HG03025 (cell line): ENCODE measurements around the gene HIGD1B.

ENCODE experiments used
- ATAC-seq: cut with Tn5 transposase; IDR thresholded peaks from one replicate; pipeline ENCODE4 v1.9.1; 2021; ENCODE audit warnings: mild to moderate bottlenecking, moderate library complexity; ENCODE audit not compliant: unreplicated experiment, low FRiP score

Gene HIGD1B

GRCh38 chr17:44832805-44833204 lies 14.9 kb upstream of the HIGD1B start:
- ATAC-seq = no peak

- no peak for ATAC-seq
Observed at GRCh38 chr17:44837196-44837595, 10.5 kb upstream of the HIGD1B start.

GRCh38 chr17:44840274-44840673 lies 7.4 kb upstream of the HIGD1B start:
- no peak for ATAC-seq

- ATAC-seq = no peak
Observed at GRCh38 chr17:44840936-44841335, 6.7 kb upstream of the HIGD1B start.

GRCh38 chr17:44842748-44843147 lies 4.9 kb upstream of the HIGD1B start:
- no peak for ATAC-seq

- no peak for ATAC-seq
Observed at GRCh38 chr17:44844390-44844830, 3.3 kb upstream of the HIGD1B start.

- ATAC-seq = no peak
Observed at GRCh38 chr17:44846206-44846605, 1.5 kb upstream of the HIGD1B start.

GRCh38 chr17:44848257-44848795 lies 643 bp downstream of the HIGD1B start:
- no peak for ATAC-seq

GRCh38 chr17:44848961-44849489 lies 1.3 kb downstream of the HIGD1B start:
- ATAC-seq = no peak

- ATAC-seq = no peak
Observed at GRCh38 chr17:44850025-44850424, 2.3 kb downstream of the HIGD1B start.

GRCh38 chr17:44850612-44851011 lies 2.9 kb downstream of the HIGD1B start:
- ATAC-seq = no peak

- no peak for ATAC-seq
Observed at GRCh38 chr17:44854192-44854591, 6.5 kb downstream of the HIGD1B start.

- no peak for ATAC-seq
Observed at GRCh38 chr17:44859701-44860100, 12.0 kb downstream of the HIGD1B start.

GRCh38 chr17:44862278-44862914 lies 14.7 kb downstream of the HIGD1B start:
- no peak for ATAC-seq

GRCh38 chr17:44863061-44863918 lies 15.6 kb downstream of the HIGD1B start:
- ATAC-seq = no peak

- ATAC-seq = no peak
Observed at GRCh38 chr17:44864831-44865230, 17.1 kb downstream of the HIGD1B start.

GRCh38 chr17:44865231-44865660 lies 17.6 kb downstream of the HIGD1B start:
- no peak for ATAC-seq

- ATAC-seq = no peak
Observed at GRCh38 chr17:44865931-44866330, 18.2 kb downstream of the HIGD1B start.

- no peak for ATAC-seq
Observed at GRCh38 chr17:44867841-44868240, 20.2 kb downstream of the HIGD1B start.

- ATAC-seq = no peak
Observed at GRCh38 chr17:44871556-44871955, 23.9 kb downstream of the HIGD1B start.

GRCh38 chr17:44872131-44872768 lies 24.6 kb downstream of the HIGD1B start:
- ATAC-seq = no peak
